Psoas muscle (tissue), 8 donors: ENCODE measurements around the gene PSMA7. TPM values are rescaled to one million over a fixed set of nuclear protein-coding genes. Genes with fewer than 3 reads are reported as not detected.

Experiments used
- ATAC-seq, 4 donors: fragments of 200-7000 bp; cut with Tn5 transposase; one replicate each; pipeline ENCODE4 v1.9.1; 2020; ENCODE audit warnings: moderate library complexity in 3 of 4, mild to moderate bottlenecking in 2 of 4
- DNase-seq, 2 donors: peaks; one replicate each; pipeline ENCODE4 v3.0.0-alpha.2; 2020
- H3K27ac ChIP-seq: fragments of 200-600 bp; one replicate; pipeline ENCODE4 v1.8.0; 2022
- H3K27me3 ChIP-seq, 3 donors: fragments of 200-600 bp in 1 of 3; one replicate each; pipeline versions ENCODE4 v1.6.1 to v1.8.0; 2013 to 2022; ENCODE audit warnings: low read length in 2 of 3, mild to moderate bottlenecking in 2 of 3, moderate library complexity in 1 of 3; ENCODE audit not compliant: insufficient read depth in 3 of 3
- H3K36me3 ChIP-seq, 2 donors: fragments of 200-600 bp in 1 of 2; one replicate each; pipeline versions ENCODE4 v1.6.1 to v1.8.0; 2013 to 2022; ENCODE audit warnings: low read depth in 1 of 2, mild to moderate bottlenecking in 1 of 2, moderate library complexity in 1 of 2; ENCODE audit not compliant: insufficient read depth in 1 of 2
- H3K4me1 ChIP-seq: fragments of 200-600 bp; one replicate; pipeline ENCODE4 v1.8.0; 2022
- H3K4me3 ChIP-seq: fragments of 200-600 bp; one replicate; pipeline ENCODE4 v1.8.0; 2022; ENCODE audit warnings: mild to moderate bottlenecking
- H3K9me3 ChIP-seq: fragments of 200-600 bp; one replicate; pipeline ENCODE4 v1.8.0; 2022
- CTCF ChIP-seq: fragments of 200-600 bp; IDR thresholded peaks from one replicate; pipeline ENCODE4 v1.8.0; 2022; ENCODE audit warnings: antibody characterized with exemption
- WGBS, 3 donors: extraction: QIAGEN DNeasy Blood & Tissue Kit; methylation state at CpG; one replicate each; pipeline versions ENCODE4 v1.1.6 to v1.1.7; 2013; 5-methylcytosine and 5-hydroxymethylcytosine counted together
- intact Hi-C, 2 donors: fragments of 100-400 bp; cut with DNase I; formaldehyde crosslinking; loops; one replicate each; pipeline versions ENCODE4 v1.11.0 to v1.14.2; 2022
- long read RNA-seq, 2 donors: library from polyadenylated mRNA; unstranded; transcript quantifications; one replicate each; pipeline ENCODE4 v2.0.0, GENCODE V29; 2021
- polyA plus RNA-seq, 3 donors: library from polyadenylated mRNA; stranded (reverse); fragments of 200-250 nt; gene quantifications; one replicate each; pipeline ENCODE4 v1.2.3, GENCODE V29; 2013
- total RNA-seq, 4 donors: library from RNA; stranded (reverse); fragmentation: NEBNext Ultra II Directional in 2 of 4; extraction: Animal tissue kit (Norgen Biotek cat#: 25700) in 2 of 4; gene quantifications; one replicate each; pipeline versions ENCODE4 v1.2.1 to v1.2.4, GENCODE V29; 2021 to 2023
- donor health status: healthy with polysubstance abuse.
- donor health status: DM: no; HTN: no; CAD: no; lungs with moderate emphysema.
- donor health status: Bipolar disorder and iron deficiency.
- donor health status: healthy.
- donor health status: DM: yes; HTN: yes; CAD: no.
- donor health status: DM: no; HTN: no; CAD: no.
- donor health status: DM: no; HTN: no; CAD: no.
- donor health status: DM: yes; HTN: yes; CAD: no.

The PSMA7 gene
- total RNA-seq (100 to 1,000 TPM; 307 to 499 (median 459) TPM), polyA plus RNA-seq (1,000 to 10,000 TPM in 1 of 3 donors, 100 to 1,000 TPM in 2; 652 to 1,146 (median 986) TPM)
- long read RNA-seq, donor 1, transcript PSMA7-203 (7 exons, 996 nt) = major isoform, 253 of 509 reads
- long read RNA-seq, donor 1, transcript PSMA7-206 (4 exons, 548 nt) = minor isoform, 225 of 509 reads
- long read RNA-seq, donor 1, partial matches to known transcripts = 21 of 509 reads
- long read RNA-seq, donor 1, other reads (novel, unspliced or antisense) = 9 of 509 reads
- long read RNA-seq, donor 2, transcript PSMA7-201 (3 exons, 925 nt) = minor isoform, 7 of 1,668 reads
- long read RNA-seq, donor 2, transcript PSMA7-203 (7 exons, 996 nt) = minor isoform, 629 of 1,668 reads
- long read RNA-seq, donor 2, transcript PSMA7-206 (4 exons, 548 nt) = major isoform, 976 of 1,668 reads
- long read RNA-seq, donor 2, partial matches to known transcripts = 33 of 1,668 reads
- long read RNA-seq, donor 2, other reads (novel, unspliced or antisense) = 21 of 1,668 reads

DNA sequence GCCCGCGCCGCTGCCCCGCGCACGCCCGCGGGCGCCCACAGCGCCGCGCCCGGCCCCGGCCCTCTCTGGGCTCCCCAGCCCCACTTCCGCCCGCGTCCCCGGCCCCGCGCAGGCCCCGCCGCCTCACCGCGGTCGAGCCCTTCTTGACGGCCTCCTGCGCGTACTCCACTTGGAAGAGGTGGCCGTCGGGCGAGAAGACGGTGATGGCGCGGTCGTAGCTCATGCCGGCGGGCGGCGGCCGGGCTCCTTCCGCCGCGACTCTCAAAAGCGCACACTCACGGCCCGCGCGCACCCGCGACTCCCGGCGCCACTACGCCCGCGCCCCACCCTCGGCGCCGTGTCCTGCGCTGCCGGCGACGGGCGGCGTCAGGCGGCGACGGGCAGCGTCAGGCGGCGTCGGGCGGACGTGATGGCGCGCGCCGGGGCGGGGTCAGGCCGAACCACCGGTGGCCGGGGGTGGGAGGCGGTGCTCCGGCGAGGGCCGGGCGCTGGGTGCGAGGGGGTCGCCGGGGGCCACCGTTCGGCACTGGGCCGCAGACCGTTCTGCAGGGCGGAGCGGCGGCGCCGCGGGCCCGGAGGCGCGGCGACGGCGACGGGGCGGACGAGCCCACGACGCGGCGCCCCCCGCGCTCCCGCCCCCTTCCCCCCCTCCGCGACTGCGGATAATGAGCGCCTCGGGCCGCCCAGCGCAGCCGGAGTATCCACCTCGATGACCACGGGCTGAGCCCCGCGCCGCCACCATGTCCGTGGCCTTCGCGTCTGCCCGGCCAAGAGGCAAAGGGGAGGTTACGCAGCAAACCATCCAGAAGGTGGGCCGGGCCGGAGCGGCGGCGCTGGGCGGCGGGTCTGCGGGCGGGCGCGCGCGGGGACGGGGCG, at the start of gene PSMA7, which contains the start of gene SS18L1:
Gene PSMA7, minus strand, starts transcription at position 314 of the 876 bp plus-strand sequence. Its CDS starts 91 bp downstream, at position 223.
Gene SS18L1, plus strand, starts transcription at position 689 of the 876 bp plus-strand sequence. Its CDS starts 52 bp downstream, at position 741.
- Histone ChIP-seq H3K36me3 (peaks cover 6 to 33% of the 10 kb centered on the region in 2 donors), H3K9me3 (no peaks in the 10 kb centered on the region), H3K4me3 (peak within 1 kb of the TSS; percentile 81), H3K4me1 (peaks cover 22% of the 10 kb centered on the region), H3K27ac (peak within 1 kb of the TSS; percentile 93), H3K27me3 (no peaks in the 10 kb centered on the region)
- TF ChIP-seq CTCF = no peak
- DNase-seq = peak; percentile 91 to 94
- intact Hi-C loops = loop anchor here (2.0 kb wide), 2 partner anchors 39 to 79 kb away; partner anchors contain the start of genes MTG2 (in 1 of the 2) and TAF4 (in 1 of the 2)
- 0 to 1% (median 0%) methylated on average over 39 to 148 of the region's 148 CpGs for WGBS, 3 donors
- peak; percentile 82 to 88 (median 88) for ATAC-seq

GRCh38 chr20:62192635-62193034, 49.4 kb upstream of the PSMA7 start:
- no peak for TF ChIP-seq CTCF
- peak in 1 of 2 donors; percentile 26 for DNase-seq
- no peak for ATAC-seq
- Histone ChIP-seq H3K36me3 (peaks cover 0 to 72% of the 10 kb centered on the region in 2 donors), H3K27me3 (no peaks in the 10 kb centered on the region), H3K4me1 (no peaks in the 10 kb centered on the region), H3K4me3 (no peak overlapping the region), H3K27ac (no peak overlapping the region), H3K9me3 (no peaks in the 10 kb centered on the region)
- 66 to 78% (median 72%) methylated on average over 10 of the region's 10 CpGs for WGBS, 3 donors
- intact Hi-C loops = no loop called here

- ATAC-seq (peak in 3 of 4 donors; percentile 21 to 44 (median 24)), DNase-seq (peak in 1 of 2 donors; percentile 29)
- no peaks in the 10 kb centered on the region for H3K27me3 ChIP-seq
- no peaks in the 10 kb centered on the region for H3K9me3 ChIP-seq
- H3K36me3 ChIP-seq = peaks cover 0 to 66% of the 10 kb centered on the region in 2 donors
- TF ChIP-seq CTCF = no peak
- H3K27ac ChIP-seq = no peak overlapping the region
- H3K4me3 ChIP-seq = no peak overlapping the region
- WGBS, 3 donors = 71 to 80% (median 71%) methylated on average over 14 of the region's 14 CpGs
- intact Hi-C loops = no loop called here
- no peaks in the 10 kb centered on the region for H3K4me1 ChIP-seq
These were observed 48.8 kb upstream of the PSMA7 start for GRCh38 chr20:62191781-62192559.
